H1 (cell line): ENCODE measurements around the gene BCAR3. TPM values are rescaled to one million over a fixed set of nuclear protein-coding genes. Genes with fewer than 3 reads are reported as not detected.

Experiments
- ASH2L ChIP-seq: fragments of 200-600, 300-600 bp; sonication (generic); IDR thresholded peaks from one replicate; pipeline ENCODE4 v1.7.1; 2017; ENCODE audit warnings: low read length
- BCL11A ChIP-seq, 2 experiments: IDR thresholded peaks; one replicate each; pipeline ENCODE4 v1.6.1; 2011; ENCODE audit warnings: low read depth in 2 of 2, low read length in 2 of 2, mild to moderate bottlenecking in 2 of 2
- KDM1A ChIP-seq: fragments of 200-600, 300-600 bp; sonication (generic); IDR thresholded peaks from 2 replicates; pipeline ENCODE4 v1.7.1; 2016; ENCODE audit warnings: mild to moderate bottlenecking, low read length, borderline replicate concordance
- MAX ChIP-seq: IDR thresholded peaks from 2 replicates; pipeline ENCODE4 v1.6.1; 2012; ENCODE audit warnings: inconsistent platforms
- SIX5 ChIP-seq: IDR thresholded peaks from 2 replicates; pipeline ENCODE4 v1.6.1; 2011; ENCODE audit warnings: mild to moderate bottlenecking, low read depth, low read length
- SP4 ChIP-seq: IDR thresholded peaks from 2 replicates; pipeline ENCODE4 v1.6.1; 2012; ENCODE audit warnings: low read length, inconsistent platforms
- polyA plus RNA-seq, 7 experiments: library from polyadenylated mRNA; depleted of rRNA in 3 of 7; stranded (reverse) in 5 of 7; unstranded in 2 of 7; fragments of >200 nt in 5 of 7; fragments of 200-250 nt in 2 of 7; gene quantifications; 1 replicate in 5 of 7; 2 replicates in 1 of 7; 4 replicates in 1 of 7; pipeline versions ENCODE4 v1.2.1 to v1.2.3, GENCODE V29; 2011 to 2013; ENCODE audit warnings: missing spikeins in 2 of 7, mixed read lengths in 2 of 7
- total RNA-seq: library from RNA; stranded (reverse); fragmentation: NEBNext Ultra II Directional; extraction: Animal tissue kit (Norgen Biotek cat#: 25700); gene quantifications from 2 replicates; pipeline ENCODE4 v1.2.1, GENCODE V29; 2021

Gene BCAR3
- total and polyA plus RNA-seq, 2 of the 8 experiments (the other 6 are each of a cell fraction or from before 2014, with no cell fraction given), result 5.6 to 9.2 TPM

DNA sequence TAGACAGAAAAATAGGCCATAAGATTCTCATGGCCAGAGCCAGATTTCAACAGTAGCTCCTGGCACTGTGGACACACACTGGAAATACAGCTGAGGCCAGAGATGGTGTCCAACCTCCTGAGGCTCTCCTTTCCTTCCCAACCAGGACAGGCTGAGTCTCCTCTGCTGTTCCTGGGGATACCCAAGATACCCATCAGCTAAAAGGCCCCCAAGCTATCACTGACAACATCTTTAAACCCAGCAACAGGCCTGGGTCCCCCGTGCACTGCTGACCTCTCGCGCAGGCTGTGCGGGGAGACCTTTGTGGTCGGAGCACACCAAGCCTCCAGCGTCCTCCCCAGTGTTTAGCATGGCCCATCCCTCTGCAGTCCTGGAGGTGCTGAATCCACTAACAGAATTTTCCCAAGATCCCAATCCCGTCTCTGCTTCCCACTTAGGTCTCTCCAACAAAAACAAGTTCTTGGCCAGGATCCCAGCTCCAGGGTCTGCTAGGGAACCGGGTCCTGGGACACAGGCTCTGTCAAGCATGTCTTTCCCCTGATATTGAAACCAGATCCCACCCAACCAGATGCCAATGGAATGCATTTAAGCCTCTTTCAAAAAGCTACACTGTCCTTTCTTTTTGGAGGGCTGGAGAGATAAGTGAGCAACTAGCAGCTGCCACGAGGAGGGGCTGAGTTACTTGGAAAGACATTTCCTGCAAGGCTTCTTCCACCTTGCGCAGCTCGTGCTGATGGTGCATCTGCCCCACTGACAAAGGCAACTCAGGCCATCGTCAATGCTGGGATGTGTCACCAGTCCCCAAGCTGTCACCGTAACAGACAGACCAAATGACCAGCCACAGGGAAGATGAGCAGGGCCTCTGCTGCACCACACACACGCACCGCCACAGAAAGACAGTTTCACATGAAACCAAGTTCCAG lies 73.2 kb downstream of the BCAR3 start (continued):
- TF ChIP-seq MAX (no peak), ASH2L (no peak), SIX5 (no peak), BCL11A (IDR thresholded peaks at IDR 0.05; ENCODE audit: low read depth in 2 of 2, low read length in 2 of 2) (no peak), SP4 (no peak), KDM1A (no peak)
